Stimulated activated CD4-positive, alpha-beta T cell treated with anti-CD3 and anti-CD28 coated beads, Interleukin-15, amount 100 ng/mL, for 1 hour (primary cell): ENCODE results near the gene SENP2.
"Not testable (repeated sequence)": the region's sequence is repeated elsewhere in the genome, so short reads cannot be mapped to it uniquely, and the experiment has no call there.

Source experiments
- DNase-seq, 2 donors: peaks; one replicate each; pipeline ENCODE4 v3.0.0-alpha.2; 2020; ENCODE audit warnings: low read depth in 1 of 2, low spot score in 1 of 2

The SENP2 gene

DNA sequence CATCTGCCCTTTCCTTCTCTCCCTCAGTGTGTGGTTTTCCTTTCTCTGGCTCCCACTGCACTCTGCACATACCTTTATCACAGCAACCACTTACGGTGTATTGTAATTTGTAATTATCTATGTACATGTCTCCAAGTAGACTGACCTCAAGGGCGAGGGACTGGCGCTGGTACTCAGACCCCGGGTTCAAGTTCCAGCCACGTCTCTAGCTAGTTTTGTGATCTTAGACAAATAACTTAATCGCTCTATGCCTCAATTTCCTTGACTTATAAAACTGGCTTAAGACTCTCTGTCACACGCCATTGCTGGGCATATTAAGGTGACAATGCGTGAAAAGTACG is 607 bp upstream of the SENP2 start:
- DNase-seq, result no peak

DNA sequence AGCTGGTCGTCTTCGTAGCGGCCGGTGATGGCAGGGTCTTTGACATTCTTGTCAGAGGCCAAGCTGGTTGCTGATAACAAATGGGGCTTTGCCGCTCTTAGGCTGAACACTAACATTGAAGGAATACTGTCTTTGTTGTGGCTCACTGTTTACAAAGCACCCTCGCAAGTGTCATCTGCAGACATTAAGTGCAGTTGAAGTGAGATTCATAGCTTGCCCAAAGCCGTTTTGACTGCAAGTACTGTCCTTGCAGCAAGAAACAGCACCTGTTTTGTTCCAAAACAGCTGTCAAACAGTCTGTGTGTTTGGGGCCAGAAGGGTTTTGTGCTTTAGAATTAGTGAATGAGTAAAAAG is 568 bp downstream of the SENP2 start:
- no peak for DNase-seq

DNA sequence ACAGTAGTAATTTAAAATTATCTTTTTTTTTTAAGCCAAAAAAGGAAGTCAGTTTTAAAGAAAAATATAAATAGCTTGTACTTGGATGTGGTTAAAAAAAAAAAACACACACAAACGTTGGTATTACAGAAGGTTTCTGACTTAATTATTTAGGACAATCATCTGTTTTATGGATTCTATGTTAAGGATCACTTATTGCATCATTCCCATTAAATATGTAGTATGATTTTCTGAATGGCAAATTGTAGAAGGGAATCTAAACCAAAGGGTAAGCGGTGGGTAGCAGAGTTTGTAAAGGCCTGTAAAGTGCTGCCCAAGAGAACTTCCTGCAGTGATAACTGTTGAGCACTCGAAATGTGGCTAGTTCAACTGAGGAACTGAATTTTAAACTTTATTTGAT is 8.0 kb downstream of the SENP2 start:
- DNase-seq, result no peak

DNA sequence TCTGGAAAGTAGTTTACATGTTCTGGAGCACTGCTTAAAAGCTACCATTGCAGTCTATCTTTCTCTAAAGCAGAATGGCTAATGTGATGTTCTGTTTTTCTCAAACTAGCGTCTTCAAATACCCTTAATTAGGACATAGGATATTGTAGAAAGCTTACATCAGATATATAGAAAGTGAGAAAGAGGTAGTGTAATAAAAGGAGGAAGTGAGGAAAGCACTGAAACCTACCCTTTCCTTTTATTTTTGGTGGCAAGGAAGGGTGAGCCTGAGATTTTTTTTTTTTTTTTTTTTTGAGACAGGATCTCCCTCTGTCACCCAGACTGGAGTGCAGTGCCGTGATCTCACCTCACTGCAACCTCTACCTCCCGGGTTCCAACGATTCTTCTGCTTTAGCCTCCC is 9.4 kb downstream of the SENP2 start:
- DNase-seq, result no peak

DNA sequence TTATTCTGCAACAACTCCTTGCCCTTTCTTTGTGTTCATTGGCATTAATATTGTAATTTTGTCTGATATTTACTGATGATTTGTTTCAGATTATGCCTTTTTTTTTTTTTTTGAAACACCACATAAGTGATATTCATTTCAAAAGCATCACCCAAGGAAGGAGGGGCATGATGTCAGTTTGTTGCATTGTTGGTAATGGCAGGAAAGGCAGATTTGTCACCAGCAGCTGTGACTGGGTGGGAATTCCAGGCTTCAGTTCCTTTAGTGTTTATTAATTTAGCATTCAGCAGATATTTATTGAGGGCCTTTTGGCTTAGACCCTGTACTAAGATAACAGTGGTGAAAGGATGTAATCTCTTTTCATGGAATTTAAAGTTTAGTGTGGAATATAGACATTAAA is 19.5 kb downstream of the SENP2 start:
- DNase-seq, result no peak

DNA sequence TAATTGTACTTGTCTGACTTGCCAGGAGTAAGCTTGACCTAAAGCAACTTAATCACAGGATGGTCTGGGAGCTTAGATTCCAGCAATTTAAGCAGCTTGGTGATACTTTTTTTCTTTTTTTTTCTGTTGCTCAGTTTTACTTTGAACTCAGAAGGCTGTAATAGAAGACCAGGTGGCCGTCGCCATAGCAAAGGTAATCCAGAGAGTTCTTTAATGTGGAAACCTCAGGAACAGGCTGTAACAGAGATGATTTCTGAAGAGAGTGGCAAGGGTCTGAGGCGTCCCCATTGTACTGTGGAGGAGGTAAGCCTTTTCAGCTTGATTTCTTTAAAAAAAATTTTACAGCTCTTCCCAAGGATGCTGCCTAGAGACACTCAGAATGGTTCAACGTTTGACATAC is 20.1 kb downstream of the SENP2 start:
- no peak for DNase-seq

DNA sequence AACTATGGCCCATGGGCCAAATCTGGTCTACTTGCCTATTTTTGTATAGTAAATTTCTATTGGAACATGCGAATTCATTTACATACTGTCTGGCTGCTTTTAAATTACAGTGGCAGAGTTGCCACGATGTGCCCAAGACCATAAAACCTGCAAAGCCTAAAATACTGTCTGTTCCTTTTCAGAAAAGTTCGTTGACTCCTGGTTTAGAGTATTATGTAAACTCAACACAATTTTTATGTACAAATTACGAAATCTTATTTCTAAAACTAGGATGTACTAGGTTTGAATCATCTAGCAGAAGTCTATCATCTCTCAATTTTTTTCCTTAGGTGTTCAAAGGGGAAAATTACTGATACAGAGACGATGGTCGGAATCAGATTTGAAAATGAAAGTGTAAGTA is 26.9 kb downstream of the SENP2 start:
- DNase-seq, result no peak

DNA sequence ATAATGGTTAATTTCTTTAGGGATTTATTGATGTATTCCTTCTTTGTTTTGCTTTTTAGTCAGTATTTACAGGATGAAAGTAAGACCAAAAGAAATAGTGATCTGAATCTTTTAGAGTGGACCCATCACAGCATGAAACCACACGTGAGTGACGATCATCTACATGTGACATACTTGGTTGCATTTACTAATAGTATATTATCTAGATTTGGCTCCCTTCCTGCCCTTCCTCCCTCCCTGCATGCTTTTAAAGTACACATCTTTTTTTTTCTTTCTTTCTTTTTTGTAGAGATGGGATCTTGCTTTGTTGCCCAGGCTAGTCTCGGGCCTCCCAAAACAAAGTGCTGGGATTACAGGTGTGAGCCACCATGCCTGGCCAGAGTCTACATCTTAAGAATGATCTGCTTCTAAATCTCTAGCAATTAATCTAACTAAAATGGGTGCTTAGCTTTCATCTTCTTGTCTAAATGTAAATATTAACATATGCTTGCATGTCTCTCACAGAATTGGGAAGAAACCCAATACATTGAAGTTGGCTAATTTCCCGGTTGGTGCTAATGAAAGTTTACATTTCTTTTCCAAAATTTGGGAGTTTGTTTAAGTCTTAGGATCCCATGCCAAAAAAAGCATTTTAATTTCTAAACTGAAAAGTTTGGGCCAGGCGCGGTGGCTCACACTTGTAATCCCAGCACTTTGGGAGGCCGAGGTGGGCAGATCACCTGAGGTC is 38.0 kb downstream of the SENP2 start:
- no peak for DNase-seq

DNA sequence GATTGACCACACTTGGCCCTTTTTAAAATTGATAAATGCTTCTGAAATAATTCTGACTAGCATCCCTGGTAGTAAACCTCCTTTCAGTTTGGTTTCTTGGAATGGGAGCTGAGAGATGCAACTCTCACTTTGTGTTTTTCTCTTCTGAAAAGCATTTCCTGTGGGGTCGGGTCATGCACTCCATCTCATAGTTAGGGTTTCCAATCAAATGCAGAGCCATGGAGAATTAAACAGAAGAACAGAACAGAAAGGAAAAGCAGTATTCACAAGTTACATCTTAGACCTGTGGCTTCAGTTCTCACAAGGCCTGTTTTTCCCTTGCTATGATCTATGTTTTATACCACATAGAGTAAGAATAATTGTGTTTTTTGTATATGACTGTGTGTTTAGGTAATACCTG is 39.7 kb downstream of the SENP2 start:
- no peak for DNase-seq

DNA sequence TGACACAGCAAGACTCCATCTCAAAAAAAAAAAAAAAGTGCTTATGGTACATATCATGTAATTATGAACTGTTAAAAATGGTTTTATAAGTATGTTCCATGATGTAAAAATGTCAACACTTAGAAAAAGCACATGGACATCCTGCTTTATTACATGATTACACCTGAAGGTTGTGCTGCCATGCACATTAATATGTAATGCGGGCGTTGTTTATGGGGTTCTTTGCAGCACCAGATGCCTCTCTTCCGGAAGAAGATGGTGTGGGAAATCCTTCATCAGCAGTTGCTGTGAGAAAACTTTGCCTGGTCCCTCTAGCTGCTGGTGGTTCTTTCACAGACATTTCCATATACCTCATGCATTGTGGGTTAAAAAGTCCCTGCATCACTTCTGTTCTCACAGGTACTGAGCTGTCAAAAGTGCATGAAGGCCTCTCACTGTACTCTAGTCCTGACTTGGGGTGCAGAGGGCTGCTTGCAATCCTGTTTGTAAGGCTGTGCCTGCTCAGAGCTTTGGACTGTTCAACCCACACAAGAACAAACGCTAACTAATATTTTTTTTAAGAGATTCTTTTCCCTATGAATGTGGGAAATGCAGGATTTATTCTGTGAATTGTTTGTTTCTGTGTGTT is 43.6 kb downstream of the SENP2 start:
- no peak for DNase-seq

DNA sequence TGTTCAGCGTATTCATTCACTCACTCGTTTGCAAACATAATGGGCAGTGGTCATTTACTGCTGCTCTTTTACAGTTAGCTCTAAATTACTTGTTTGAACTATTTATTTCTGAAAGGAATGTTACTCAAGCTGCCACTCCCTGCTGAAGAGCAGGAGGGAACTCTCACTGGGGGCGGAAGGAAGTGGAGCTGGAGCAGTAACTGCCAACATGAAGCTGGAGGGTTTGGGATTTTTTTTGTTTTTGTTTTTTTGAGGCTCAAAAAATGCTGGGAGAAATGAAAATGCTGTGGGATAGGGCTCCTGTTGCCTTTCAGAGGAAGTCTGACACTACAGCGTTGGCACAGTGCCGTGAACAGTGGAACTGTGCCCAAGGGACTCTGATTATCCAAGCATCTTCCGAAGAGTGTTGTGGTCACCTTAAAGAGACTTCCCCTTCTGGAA is 44.1 kb downstream of the SENP2 start:
- no peak for DNase-seq

DNA sequence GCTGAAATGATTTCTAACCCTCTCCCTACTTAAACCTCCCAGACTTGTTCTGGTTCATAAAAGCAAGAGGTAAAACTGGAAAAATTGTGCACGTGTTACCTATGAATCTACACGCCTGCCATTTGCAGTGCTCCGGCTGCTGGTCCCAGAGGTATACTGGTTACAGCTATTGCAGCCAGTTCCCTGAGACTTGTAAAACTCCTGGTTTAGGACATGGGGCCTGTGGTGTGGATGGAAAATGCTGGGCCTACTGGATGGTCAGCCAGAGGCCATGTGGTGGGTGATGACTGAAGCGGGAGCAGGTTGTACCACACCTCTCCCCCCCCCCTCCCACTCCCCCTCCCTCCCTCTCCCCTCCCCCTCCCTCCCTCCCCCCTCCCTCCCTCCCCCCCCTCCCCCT is 45.0 kb downstream of the SENP2 start:
- no peak for DNase-seq

DNA sequence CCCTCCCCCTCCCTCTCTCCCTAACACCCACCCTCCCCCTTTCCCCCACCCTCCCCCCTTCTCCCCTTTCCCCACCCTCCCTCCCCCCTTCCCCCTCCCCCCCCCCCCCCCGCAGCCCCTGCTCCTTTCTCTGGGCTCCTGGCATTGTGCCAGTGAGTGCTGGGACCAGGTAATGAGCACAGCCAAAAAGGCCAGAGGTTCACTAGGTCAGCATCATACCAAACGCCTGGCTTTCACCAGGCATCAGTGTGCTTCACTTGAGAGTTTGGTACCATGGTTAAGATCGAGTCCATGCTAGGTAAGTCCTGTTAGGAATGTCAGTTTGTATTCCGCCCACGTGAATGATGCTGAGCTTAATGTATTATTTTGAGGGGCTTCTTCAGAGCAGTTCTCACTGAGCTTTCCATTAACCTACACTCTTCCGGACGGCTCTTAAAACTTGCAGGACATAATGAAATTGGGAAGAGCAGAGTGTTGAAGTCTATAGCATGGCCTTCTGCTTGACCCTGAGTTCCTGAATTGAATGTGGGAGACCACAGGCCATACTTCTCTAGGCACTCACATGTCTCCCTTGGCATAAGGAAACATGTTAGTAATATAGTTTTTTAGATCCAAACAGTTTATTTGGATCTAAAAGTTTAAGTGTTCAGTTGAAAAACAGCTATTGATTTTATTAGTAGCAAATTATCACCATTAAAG is 45.6 kb downstream of the SENP2 start:
- DNase-seq, result no peak

DNA sequence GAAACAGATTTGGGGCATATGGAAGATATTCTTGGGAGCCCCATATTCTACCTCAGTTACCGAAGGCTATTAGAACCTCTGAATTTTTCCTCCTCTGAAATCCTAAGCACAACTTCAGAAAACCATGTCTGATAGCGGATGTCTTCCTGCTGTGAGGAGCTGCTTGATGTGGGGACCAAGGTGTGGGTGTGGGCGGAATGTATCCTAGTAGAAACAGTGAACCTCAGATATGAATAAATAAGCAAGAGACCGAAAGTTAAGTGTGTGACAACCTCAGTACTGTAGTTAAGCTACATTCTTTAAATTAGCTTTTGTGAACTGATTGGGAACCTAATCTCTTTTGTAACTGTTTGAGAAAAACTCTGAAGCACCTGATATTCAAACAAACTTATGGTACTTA is 46.9 kb downstream of the SENP2 start:
- DNase-seq, result no peak

DNA sequence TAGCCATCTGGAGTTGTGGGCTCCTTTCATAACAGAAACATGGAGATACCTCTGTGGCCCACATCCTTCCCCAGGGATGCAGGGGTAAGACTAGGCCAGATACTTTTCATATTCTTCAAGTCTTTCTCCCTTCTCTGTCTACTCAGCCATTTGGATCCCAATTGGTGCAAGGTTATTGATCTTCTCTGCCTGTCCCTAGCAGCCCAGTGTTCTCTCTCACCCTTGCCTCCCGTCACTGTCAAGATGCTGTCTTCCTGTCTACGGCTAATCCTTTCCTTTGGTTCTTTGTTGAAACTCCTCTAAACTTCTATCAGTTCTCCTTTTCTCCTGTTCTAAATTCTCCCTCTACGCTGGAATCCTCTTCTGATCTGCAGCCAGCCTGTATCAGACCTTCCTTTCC is 51.3 kb downstream of the SENP2 start:
- DNase-seq, result no peak

DNA sequence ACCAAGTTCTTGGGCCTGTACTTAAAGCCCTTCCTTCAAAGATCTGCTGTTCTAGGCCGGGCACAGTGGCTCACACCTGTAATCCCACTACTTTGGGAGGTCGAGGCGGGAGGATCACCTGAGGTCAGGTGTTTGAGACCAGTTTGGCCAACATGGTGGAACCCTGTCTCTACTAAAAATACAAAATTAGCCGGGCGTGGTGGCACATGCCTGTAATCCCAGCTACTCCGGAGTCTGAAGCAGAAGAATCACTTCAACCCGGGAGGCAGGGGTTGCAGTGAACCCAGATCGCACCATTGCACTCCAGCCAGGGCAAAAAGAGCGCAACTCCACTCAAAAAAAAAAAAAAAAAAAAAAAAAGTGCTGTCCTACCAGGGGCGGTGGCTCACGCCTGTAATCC is 52.6 kb downstream of the SENP2 start:
- DNase-seq, result not testable (repeated sequence)

DNA sequence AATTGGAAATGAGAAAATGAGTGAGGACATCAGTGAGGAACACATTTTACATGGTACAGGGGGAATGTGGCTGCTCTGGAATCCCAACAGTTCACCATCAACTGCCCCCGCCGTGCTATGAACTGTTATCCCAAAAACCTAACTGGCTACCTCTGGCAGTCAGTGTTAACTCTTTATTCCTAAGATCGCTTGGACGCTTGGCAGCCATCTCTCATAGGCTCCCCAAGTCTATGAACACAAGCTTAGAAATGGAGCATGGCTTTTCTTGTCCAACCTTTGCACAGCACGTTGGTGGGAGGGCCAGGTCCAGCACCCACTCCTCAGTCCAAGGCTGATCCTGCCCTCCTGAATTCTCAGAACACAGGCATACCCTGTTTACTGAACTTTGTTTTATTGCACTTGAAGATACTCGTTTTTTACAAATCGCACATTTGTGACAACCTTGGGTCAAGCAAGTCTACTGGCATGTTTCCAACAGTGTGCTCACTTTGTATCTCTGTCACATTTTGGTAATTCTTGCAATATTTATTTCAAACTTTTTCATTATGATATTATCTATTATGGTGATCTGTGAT is 53.6 kb downstream of the SENP2 start:
- no peak for DNase-seq

DNA sequence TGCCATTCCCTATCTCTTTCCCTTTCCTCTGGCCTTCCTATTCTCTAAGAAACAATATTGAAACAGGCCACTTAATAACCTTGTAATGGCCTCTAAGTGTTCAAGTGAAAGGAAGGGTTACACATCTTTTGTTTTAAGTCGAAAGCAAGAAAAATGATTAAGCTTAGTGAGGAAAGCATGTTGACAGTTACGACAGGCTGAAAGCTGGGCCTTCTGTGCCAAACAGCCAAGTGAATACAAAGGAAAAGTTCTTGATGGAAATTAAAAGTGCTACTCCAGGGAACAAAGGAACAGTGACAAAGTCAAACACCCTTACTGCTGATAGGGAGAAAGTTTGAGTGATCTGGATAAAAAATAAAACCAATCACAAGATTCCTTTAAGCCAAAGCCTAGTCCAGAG is 54.2 kb downstream of the SENP2 start:
- no peak for DNase-seq

DNA sequence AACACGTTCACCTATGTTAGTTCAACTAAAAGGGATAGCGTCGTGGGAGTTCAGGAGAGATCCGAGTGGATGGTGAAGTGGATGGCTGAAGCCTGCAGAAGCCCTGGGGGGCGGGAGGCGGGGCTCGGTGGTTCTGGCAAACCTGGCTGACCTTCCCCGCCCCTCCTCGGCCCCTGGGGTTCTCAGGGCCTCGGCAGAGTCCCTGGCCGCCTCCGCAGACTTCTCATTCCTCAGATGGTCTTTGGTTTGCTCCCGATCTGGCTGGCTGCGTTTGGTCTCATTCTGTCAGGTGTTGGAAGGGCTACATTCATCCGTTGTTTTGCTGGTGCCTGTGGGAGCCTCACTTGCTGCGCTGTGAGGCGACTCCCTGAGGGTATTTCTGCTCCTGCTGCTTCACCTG is 59.1 kb downstream of the SENP2 start:
- DNase-seq, result not testable (repeated sequence)

DNA sequence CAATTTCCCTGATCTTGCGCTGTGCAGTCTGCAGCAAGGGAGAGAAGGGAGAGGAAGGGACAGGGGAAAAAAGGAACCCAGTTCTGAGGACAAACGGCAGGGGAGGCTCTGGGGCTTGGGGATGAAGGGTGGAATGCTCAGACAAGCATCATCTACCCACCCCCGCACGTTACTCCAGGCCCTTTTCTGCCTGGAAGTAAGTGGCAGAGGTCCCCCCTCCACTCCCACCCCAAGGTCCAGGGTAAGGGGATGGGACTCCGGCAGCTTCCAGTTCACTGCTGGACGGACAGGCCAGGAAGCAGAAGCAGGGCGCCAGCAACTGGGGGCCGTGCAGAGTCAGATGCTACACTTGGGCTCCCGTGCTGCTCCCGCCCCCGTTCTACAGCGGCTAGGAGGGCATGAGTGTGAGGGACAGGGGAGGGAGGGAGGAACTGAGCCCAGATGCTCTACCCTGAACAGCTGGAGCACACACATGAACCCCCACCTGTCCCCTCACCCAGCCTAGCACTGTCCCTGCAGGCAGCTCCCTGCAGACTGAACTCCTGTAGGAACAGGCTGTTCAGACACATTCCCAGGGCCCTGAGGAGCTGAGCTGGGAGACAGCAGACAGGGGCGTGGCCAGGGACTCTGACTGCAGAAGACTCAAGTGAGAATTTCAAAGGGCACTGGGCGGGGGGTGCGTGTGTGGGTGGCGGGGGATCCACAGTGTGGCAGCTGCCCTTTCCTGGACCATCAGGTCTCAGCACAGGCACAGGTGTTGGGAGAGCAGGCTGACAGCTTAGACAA is 59.7 kb downstream of the SENP2 start:
- DNase-seq, result no peak

DNA sequence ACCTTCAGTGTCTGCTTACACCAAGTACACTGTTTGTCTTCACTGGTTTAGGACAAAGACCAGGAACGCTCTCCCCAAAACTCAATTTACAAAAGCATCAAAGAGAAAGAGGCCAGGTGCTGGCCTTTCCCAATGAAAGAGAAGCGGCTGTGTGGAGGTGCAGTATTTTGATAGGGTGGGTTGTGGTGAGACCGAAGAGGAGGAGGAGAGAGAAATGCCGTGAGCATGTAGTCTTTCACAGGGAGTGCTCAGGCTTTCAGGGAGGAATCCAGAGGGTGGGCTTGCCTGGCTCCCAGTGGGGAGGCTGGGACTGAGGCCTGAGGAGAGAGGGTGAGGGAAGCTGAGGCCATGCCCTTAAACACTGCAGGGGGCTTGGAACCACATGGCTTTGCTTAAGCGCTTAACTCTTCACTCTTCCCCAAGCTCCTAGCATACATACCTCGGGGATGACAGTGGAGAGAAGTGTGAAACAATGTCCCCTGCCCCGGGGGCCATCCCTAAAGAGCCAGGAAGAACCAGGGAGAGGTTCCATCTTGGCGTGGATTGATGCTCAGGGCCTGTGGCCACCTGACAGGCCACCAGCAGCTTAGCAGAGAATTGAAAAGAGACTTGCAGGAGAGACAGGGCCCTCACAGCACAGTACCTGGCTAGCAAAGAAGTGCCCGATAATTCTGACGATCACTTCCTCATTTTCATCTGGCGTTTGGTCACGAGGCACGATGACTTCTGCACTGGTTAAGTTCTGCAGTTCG is 60.5 kb downstream of the SENP2 start:
- DNase-seq, result no peak
